DMS114 treated with DMSO at 0.1 percent for 48 hours (cell line): ENCODE data around the gene CELF2.

Source experiments
- DNase-seq: peaks from one replicate; lab custom pipeline; 2025; ENCODE audit not compliant: unreplicated experiment; lab: John Stamatoyannopoulos, UW

CELF2 gene

GRCh38 chr10:11192304-11193000, 174.8 kb downstream of the CELF2 start:
- DNase-seq: no peak

DNA sequence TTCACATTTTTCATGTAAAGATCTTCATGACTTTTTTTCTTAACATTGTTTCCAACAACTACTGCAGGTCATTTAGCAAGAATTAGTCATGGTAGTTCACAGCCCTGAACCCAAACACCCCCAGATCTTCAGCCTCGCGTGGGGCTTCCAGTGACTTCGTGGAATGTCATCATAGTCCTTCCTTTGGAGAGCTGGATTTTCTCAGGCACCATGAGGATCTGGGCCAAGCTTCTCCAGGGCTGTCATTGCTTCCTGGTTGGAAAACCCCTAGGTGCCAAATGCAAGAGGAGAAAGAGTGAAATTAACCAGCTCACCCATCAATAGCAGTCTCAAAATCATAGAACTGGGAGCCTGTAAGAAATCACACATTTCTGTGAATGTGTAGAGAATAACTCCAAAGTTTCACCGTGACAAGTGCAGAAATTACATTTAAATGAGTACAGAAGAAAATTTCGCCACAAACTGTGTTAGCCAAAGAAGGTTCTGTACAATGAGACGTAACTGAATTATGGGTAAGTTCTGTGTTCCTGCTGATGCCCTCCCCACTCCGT, 175.4 kb downstream of the CELF2 start:
- DNase-seq: no peak

DNA sequence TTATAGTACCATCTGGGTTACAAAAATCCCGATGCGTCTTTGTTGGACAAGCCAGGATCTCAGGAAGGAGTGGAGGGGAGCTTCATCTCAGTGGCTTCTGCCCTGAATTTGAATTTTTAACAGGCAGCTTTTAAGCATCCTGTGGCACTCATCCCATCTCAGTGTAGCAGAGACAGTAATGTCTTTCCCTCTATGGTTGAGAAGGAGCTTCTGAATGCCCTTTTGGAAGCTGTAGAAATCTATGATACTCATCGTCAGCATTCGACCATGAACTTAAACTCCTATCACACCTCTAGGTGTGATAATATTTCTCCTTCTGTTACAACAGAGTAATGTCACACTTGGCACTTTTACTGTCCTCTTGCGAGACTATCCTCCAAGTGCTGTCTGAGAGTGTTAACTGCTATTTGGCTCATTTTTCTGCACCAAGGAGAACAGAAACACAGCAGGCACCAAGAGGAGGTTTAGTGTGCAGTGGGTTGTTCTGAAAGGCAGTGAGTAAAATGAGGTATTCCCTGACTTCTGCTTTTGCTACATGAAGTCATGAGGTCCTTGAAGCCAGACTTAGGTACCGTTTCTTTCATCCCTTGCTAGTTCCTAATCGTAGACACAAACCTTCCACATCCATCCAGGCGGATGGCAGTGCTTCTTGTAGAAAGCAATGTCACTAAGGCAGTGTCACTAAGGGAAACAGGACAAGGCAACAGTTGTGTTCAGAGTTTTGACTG, 177.4 kb downstream of the CELF2 start:
- no peak for DNase-seq

GRCh38 chr10:11195623-11196022, 178.0 kb downstream of the CELF2 start:
- DNase-seq: no peak

- no peak for DNase-seq
Observed at GRCh38 chr10:11197266-11197712, 179.6 kb downstream of the CELF2 start.

DNA sequence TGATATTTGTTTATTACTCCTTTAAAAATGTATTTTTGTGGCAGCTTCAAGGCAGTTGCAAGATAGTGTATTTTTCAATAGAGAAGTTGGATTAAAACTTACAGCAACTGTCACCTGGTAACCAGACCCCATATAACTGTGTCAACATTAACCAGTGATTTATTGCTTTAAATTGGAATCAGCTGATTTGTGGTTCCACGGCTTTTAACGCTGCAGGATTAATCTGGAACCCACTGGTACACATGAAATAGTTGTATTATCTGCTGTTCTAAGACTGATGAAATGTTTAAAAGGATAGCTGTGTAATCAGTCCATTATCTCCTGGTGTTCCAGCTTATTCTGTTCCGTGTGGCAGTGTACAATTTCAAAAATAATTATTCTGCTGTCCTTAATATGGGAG, 180.2 kb downstream of the CELF2 start:
- DNase-seq: no peak

DNA sequence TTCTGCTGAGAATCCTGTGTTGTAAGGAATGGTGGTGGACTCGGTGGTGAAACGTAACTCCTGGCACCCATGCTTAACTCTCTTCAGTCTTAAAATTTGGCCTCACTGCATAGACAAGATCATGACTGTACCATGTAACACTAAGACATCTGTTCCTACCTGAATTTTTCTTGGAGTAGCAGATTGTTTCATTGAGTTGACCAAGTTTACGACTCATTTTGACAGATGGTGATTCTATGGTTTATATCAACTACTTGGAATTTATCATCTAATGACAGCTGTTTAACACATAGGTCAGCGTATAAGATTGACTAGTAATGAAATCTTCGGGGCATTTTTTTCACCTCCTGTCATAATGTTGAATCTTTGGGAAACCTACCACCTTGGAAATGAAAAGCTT, 184.2 kb downstream of the CELF2 start:
- DNase-seq: no peak

DNA sequence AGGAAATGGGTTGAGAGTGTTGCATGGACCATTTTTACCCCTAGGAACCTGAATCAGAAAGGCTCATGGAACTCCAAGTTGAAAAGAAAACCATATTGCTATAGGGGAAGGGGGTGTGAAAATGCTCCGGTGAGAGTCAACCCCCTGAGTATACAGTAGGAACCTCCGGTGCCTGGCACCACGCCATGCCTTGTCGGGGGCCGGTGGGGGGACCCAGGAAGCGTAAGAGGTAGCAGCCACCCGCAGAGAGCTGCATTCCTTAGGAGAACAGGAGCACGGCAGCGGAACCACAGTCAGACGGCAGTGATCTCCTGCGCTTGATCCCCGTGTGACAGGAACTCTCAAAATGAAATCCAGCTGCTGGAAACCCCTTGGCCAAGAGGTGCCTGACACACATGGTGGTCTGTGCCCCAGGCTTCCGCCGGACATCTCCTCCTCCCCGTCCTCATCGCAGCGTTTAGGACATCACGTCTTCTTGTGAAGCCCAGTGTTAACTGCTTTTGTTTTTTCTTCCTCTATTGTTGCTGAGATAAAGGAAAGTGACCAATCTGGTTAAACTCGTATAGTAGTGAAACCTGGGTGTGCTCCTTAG, 186.8 kb downstream of the CELF2 start:
- DNase-seq: no peak

DNA sequence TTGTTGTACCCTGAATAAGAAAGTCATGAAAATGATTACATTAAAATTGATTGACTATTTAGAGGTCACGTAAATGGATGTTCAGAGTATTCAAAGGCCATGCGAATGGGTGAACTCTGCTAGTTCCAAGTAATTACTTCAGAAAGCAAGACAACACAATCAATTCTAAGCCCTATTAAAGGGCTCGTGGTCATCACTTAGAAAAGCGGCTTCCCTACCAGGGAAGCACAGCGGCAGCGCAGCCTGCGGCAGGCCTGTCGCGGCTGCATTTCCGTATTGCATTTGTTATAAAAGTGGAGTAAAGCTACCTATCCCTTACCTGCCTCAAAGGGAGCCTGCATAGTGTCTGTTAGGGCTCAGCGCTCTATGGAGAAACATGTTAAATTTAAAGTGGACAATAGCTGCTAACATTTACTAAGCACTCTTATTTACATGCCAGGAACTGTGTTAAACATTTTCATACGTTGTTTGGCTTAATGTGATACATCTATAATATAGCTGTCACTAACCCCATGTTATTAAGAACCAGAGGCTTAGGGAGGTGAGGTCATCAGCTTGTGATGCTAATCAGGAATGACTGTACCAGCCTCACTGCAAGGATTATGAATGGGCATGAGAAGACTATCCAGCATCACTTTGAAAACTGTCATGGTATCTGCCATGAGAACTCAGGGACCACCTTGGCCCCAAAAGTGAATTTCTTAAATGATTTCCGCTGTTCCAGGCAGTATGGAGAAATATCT, 187.5 kb downstream of the CELF2 start:
- no peak for DNase-seq

DNA sequence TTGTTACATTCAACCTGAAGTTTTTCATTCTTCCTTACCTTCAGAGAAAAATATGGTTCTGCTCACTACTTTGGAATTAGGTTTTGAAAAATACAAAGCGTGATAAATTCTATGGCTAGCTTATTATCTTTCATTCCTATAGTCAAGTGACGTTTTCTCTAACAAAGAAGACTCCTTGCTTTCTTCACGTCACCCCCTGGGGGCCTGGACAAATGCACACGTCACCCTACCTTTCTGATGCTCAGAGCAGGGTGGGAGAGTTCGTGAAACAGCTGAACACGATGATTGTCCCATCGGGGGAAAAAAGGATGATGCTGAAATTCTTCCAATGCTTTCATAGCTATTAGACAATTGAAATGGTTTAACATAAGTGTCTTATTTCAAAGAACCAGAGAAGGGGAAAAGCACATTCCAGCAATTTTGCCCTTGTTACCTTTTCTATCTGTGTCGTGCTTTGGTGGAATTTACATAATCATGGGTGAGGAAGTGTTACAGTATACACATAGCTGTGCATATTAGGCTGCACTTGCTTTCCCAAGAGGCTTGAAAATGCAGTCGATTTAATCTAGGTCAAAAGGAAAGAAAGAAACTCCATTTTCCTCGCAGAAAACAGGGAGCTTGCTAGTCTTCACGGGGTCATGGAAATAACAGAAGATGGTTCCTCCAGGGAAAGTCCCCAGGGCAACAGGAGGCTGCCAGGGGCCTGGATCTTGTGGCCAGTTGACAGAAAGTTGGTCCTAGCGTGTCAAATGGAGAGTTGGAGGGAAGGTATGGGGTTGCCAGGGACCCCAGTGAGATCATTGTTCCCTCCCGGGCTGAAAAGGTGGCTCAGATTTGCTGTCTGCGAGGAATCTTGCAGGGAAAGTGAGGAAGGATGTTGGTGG, 189.2 kb downstream of the CELF2 start:
- DNase-seq: no peak

DNA sequence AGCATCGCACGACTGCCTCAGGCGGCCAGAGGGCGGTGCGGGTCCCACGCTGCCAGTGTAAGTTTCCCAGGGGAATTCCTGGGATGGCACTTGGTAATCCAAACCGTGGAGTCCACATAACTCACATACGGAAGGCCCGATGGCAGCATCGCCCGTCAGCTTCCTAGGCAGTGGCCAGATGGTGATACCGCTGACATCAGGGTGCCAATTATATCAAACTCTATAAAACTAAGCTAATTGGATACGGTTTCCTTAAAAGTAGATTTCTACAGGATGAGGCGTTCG, 189.8 kb downstream of the CELF2 start:
- DNase-seq: no peak

GRCh38 chr10:11208243-11208642, 190.6 kb downstream of the CELF2 start:
- DNase-seq: no peak

DNA sequence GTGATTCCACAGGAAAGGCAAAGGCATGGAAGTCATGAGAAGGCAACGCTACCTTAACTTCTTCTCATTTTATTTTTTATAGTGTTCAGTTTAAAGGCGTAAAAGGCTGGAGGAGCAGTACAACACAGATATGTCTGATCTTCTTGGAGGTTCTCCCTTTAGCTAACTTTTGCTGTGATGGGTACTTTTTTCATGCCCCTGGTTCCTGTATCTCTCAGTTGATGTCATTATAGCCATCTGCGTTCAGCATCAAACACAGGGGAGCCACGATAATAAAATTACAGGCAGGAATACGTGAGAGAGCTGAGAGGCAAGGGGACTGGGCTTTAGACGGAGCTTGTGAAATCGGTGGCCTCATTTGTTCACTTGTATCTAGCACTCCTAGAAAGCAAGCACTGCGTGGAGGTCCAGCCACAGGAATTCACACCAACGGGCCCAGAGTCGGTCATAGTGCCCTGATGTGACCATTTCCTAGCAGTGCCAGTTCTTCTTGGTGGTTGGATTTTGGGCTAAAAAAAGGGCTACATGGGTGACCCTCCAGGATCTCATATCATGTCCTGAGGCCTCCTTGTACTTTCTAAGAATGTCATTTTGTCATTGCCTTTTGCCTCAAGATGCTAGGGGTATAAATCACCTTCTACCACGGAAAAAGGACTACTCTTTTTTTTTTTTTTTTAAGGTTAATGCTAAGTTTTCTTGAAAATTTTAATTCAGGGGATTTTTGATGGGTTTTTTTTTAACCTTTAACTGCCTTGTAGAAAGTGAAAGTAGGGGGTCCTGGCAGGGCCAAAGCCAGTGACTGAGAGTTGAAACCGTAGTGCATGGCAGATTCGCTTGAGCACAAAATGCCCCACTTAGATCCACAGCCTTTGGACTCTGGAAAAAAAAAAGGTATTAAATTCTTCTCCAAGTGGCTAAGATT, 191.5 kb downstream of the CELF2 start:
- DNase-seq: no peak

DNA sequence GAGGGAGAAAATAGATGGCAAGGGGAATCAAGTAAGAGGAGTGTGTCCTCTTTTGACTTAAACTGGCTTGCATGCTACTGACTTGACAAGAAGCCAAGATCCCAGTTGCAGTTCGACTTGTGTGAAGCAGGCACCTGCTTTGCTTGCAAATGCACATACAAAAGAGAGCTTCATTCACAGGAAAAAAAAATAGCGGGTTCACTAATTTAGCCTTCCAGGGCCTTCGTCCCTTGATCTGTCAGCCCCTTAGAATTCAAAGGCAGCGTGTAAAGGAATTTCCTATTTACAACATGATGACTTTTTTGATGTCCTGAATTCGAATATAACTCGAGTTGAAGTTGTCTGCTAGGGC, 192.1 kb downstream of the CELF2 start:
- DNase-seq: no peak

- DNase-seq: no peak
Observed at GRCh38 chr10:11210211-11210922, 192.7 kb downstream of the CELF2 start.

DNA sequence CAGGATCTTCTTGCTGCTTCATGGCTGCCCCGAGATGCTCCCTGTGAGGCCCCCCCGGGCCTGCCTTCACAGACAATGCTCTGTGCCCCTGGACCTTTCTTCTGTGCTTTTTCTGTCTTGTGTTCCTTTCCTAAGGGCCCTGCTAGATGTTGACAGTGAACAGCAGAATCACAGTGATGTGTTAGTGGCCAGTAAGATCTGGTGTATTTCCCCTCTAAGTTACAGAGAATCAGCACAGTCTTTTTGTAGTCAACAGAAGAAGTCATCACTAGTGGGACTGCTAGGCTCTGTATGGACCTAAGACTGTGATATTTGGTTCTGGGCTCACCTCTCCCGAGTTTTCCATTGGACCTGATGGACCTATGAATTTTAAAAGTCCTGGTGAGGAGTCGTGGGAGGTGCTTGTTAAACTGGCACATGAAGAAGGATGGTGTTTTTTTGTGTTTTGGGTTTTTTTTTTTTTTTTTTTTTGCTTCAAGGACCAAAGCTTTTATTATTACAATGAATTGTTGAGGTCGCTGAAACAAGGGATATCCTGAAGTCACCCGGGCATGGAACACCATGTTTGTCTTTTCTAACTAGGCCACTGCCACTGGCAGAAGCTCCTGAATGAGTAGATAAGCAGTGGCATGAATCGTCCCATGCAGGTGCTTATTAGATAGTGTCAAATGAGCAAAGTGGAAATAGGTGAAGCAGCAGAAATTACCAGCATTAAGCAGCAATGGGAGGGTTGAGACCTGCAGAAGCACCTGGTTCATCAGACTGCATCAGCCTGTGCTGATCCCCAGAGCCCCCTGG, 194.8 kb downstream of the CELF2 start:
- DNase-seq: no peak

GRCh38 chr10:11213137-11213536, 195.5 kb downstream of the CELF2 start:
- DNase-seq: no peak

- no peak for DNase-seq
Observed at GRCh38 chr10:11214407-11214806, 196.7 kb downstream of the CELF2 start.
